COLO668 (cell line): ENCODE results near the gene FLT3LG.
A peak's percentile ranks its signal among the peaks of the same experiment; 100 is the strongest.
"Not testable (repeated sequence)": the region's sequence is repeated elsewhere in the genome, so short reads cannot be mapped to it uniquely, and the experiment has no call there.

Experiments used
- DNase-seq: peaks from one replicate; lab custom pipeline; 2025; ENCODE audit not compliant: unreplicated experiment; lab: John Stamatoyannopoulos, UW

FLT3LG gene

DNA sequence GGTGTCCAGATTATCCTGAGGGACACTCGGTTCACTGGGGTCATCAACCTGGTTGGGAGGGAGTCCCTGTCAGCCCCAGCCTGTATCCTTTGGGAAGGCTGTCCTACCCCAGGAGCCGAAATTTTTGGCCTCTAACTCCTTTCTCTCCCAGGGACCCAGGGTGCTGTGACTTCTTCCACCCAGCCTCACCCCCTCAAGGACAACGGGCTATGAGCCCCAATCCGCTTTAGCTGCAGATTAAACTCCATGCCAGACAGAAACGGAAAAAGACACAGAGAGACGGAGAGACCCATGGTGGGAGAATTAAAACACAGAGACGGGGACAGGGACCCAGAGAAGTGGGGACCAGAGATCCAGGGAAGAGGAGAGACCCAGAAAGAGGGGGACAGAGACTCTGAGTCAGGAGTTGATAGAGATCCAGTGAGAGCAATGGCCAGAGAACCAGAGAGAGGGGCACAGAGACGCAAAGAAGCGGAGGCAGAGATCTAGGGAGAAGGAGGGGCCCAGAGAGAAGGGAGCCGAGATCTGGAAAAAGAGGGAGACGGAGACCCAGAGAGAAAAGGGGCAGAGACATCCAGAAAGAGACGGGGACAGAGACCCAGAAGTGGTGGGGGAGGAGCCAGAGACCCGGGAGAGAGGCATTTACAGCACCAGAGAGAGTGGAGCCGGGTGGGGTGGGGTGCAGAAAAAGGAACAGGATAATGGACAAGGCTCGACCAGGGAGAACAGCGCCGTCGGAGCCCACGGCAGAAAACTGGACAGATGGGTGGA lies 33.4 kb upstream of the FLT3LG start:
- no peak for DNase-seq

GRCh38 chr19:49441210-49441959 lies 32.6 kb upstream of the FLT3LG start, which contains the start of gene SLC17A7:
TSS of gene SLC17A7 (minus strand) at chr19:49441527. CDS start at chr19:49441379, 148 bp downstream.
- DNase-seq, result peak; percentile 18

DNA sequence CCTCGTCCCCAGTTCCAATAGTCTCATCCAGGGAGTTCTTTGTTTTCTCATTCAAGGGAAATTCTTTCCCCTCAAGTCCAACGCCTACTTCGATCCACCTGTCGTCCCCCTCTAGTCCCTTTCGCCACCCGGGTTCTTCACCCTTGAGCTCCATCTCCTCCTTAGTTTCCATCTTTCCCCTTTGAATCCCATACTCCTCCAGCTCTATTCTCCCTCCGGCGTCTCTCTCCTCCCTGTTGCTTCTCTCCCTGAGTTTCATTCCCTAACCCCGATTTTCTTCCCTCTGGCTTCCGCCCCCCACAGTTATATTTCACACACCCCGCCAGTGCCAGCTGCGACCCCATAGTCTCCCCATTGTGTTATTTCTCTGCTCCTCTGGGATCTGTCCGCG lies 32.1 kb upstream of the FLT3LG start:
- no peak for DNase-seq

DNA sequence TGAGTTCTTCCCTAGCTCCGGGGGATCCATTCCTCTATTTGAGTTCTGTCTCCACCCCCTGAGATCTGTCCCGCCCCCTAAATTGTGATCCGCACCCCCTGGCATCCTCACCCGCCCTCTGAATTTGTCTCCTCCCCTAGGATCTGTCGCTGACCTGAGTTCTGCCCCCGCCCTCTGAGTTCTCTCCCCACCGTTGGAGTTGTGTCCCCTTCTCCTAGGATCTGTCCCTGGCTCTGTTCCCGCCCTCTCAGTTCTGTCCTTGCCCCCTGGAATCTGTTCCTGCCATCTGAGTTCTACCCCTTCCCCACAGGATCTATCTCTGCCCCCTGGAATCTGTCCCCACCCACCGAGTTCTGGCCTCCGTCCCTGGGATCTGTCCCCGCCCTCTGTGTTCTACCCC lies 31.7 kb upstream of the FLT3LG start:
- no peak for DNase-seq

GRCh38 chr19:49442771-49443365 lies 31.1 kb upstream of the FLT3LG start:
- peak; percentile 45 for DNase-seq

DNA sequence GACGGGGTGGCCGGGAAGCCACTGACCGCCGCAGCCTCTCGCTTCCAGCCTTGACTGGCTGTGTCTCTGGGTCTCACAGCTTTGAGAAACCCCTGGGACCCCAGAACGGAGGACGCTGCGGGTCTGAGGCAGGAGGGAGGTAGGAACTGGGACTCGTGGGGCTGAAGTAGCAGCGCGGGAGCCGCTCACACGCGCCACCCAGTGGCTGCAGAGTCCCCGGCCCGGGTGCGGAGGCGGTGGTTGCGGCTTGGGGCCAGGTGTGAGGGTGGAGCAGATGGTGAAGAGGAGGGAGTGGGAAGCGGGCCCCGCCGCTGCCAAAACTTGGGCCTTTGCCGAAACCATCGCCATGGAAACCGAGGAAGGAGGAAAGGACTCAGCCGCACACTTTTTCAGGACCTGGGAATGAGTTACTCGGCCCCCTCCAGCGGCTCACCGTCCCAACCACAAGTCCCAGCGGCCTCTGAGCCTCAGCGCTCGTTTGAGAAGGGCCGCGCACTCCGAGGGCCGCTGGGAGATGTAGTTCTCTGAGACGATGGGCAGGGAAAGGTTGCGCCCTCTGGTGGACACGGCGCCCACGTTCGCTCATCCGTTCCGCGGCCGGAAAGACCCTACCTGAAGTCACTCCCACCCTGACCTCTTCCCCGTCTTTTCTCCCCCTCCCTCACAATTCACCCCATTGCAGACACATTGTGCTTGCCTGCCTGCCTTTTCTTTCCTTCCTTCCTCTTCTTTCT lies 30.5 kb upstream of the FLT3LG start:
- DNase-seq, result peak; percentile 94

GRCh38 chr19:49444100-49444700 lies 29.8 kb upstream of the FLT3LG start:
- DNase-seq, result not testable (repeated sequence)

- no peak for DNase-seq
Measured at GRCh38 chr19:49445997-49446396, 28.0 kb upstream of the FLT3LG start.

DNA sequence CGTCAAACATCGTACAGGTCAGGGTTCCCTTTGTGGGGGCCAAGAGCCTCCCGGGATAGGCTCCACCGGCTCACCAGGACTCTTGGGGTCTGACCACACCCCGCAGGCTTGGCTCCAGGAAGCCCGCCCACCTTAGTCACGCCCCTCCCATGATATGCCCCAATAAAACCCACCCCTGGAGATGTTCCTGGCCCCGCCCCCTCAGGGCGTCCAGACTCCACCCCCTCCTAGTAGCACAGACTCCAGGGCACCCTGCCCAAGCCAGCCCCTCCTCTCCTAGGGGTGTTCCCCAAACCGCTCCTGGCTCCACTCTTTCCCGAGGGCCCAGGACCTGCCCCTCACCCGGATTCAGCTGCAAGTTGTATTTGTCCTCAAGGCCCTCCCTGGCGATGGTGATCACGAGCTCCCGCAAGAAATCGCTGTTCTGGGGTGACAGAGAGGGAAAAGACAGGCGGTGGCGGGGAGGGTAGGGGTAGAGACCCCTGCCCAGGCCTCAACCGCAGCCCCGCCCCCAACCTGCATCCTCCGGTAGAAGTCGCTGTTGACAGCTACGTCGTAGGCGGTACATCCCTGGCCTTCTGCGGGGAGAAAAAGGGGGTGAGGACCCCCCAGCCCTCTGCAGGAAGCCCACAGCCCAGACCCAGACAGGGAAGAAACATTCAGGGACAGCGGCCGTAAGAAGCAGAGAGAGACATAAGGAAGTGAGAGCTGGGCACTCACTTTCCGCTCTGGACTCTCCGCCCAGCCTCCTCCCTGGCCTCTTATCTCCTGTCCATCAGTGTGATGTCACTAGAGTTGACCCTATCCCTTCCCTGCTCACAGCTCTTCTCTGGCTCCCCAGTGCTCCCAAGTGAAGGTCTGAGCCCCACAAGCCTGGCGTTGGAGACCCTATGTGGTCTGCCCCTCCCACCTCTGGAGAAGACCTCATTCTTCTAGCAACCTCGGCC lies 26.3 kb upstream of the FLT3LG start:
- DNase-seq, result no peak

GRCh38 chr19:49448432-49448786 lies 25.6 kb upstream of the FLT3LG start:
- DNase-seq, result no peak

GRCh38 chr19:49450405-49450804 lies 23.6 kb upstream of the FLT3LG start:
- DNase-seq, result no peak

GRCh38 chr19:49451430-49452181 lies 22.4 kb upstream of the FLT3LG start, which contains the start of gene PIH1D1:
TSS of gene PIH1D1 (minus strand) at chr19:49451814. CDS start at chr19:49451574, 240 bp downstream.
- peak; percentile 97 for DNase-seq

- peak; percentile 98 for DNase-seq
Measured at GRCh38 chr19:49453013-49453756, 20.8 kb upstream of the FLT3LG start, which contains the start of gene ALDH16A1. TSS of gene ALDH16A1 (plus strand) at chr19:49453225. CDS start at chr19:49453332, 107 bp downstream.

DNA sequence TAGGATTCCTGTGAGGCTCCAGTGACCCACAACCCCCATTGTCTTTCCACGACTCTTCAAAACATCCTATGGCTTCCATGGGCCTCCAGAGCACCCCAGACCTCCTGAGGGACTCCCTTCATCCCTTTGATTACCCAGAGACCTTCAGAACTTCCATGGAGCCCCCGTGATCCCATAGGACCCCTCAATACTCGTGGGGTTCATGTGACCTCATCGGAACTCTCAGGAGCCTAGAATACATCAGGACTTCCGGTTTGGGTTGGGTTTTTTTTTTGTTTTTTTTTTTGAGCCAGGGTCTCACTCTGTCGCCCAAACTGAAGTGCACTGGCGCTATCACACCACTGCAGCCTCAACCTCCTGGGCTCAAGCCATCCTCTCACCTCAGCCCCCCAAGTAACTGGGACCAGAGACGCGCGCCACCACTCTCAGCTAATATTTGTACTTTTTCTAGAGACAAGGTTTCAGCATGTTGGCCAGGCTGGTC lies 20.2 kb upstream of the FLT3LG start:
- no peak for DNase-seq

- DNase-seq, result no peak
Measured at GRCh38 chr19:49455773-49456172, 18.2 kb upstream of the FLT3LG start.

DNA sequence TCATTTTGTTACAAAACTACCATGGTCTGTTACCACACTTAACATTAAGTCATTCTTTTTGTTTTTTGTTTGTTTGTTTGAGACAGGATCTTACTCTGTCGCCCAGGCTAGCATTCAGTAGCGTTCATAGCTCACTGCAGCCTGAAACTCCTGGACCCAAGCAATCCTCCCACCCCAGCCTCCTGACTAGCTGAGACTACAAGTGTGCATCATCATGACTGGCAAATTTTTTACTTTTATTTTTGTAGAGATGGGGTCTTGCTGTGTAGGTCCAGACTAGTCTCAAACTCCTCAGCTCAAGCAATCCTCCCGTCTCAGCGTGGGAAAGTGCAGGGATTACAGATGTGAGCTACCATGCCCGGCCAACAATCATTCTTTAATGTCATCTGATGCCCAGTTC lies 17.7 kb upstream of the FLT3LG start:
- DNase-seq, result no peak

DNA sequence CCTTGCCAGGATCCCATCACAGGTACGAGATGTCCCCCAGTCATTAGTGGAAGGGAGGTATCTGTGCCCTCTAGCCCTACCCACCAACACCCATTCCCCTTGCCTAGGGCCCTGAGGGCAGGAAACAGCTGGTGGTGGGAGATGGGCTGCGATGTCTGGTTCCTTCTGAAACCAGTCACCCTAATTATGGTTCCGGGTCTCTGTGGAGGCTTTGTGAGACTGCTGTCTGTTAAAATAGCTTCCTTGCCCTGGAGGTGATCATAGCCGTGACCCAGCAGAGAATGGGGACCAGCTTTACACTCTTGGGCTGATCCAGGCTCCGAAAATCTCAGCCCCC lies 15.5 kb upstream of the FLT3LG start:
- DNase-seq, result no peak

DNA sequence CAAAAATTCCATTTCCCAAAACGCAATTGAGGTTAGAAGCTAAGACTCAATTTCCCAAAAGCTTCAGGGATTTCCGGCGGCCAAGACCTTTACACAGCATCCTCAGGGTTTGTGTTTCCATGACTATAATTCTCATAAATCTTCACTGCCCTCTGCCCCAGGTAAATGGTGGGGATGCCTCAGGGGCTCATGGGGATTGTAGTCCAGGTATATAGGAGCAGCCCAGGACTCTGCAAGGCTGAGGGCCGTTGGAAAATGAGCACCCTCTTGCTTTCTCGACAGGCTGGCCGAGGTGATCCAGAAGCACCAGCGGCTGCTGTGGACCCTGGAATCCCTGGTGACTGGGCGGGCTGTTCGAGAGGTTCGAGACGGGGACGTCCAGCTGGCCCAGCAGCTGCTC lies 14.6 kb upstream of the FLT3LG start:
- no peak for DNase-seq
